ENCODE data around the gene CRYGN.

GRCh38 chr7:151380199-151381097, 59.5 kb downstream of the CRYGN start:
- TF ChIP-seq CTCF (IDR thresholded peaks at IDR 0.05; ENCODE audit: low read depth, low read length): no peak
- TF ChIP-seq MYC (IDR thresholded peaks at IDR 0.05; ENCODE audit: low read depth, low read length): no peak
